Natural killer cell (primary cell): ENCODE data around the gene CPB1. TPM values are rescaled to one million over a fixed set of nuclear protein-coding genes. Genes with fewer than 3 reads are reported as not detected.

Source experiments
- ATAC-seq, 3 donors: fragments of 150-1000 bp in 2 of 3; fragments of 200-7000 bp in 1 of 3; cut with Tn5 transposase; 1 replicate in 1 of 3; 2 replicates in 2 of 3; pipeline ENCODE4 v1.10.0; 2021; ENCODE audit warnings: mild to moderate bottlenecking in 2 of 3, moderate library complexity in 2 of 3
- DNase-seq, 2 donors: peaks; one replicate each; pipeline versions ENCODE4 v3.0.0 to v3.0.0-alpha.2; 2013 to 2021; ENCODE audit warnings: mixed read lengths in 1 of 2
- H3K27ac ChIP-seq: one replicate; pipeline ENCODE4 v1.5.1; 2013; ENCODE audit warnings: mild to moderate bottlenecking, low read length
- H3K27me3 ChIP-seq: one replicate; pipeline ENCODE4 v1.6.1; 2013; ENCODE audit warnings: low read length; ENCODE audit not compliant: control insufficient read depth, insufficient read depth
- H3K36me3 ChIP-seq: one replicate; pipeline ENCODE4 v1.6.1; 2013; ENCODE audit warnings: low read length; ENCODE audit not compliant: control insufficient read depth, insufficient read depth
- H3K4me1 ChIP-seq: one replicate; pipeline ENCODE4 v1.6.1; 2013; ENCODE audit warnings: low read length; ENCODE audit not compliant: control insufficient read depth, insufficient read depth
- H3K4me3 ChIP-seq: one replicate; pipeline ENCODE4 v1.5.1; 2013; ENCODE audit warnings: low read length
- H3K9me3 ChIP-seq: one replicate; pipeline ENCODE4 v1.6.1; 2013; ENCODE audit warnings: low read length; ENCODE audit not compliant: control insufficient read depth, insufficient read depth
- H3K27ac Mint-ChIP-seq, 2 donors: one replicate each; pipeline ENCODE4 v1.8.0; 2022; ENCODE audit warnings: mild to moderate bottlenecking in 2 of 2, mixed read lengths in 2 of 2, moderate library complexity in 1 of 2
- H3K27me3 Mint-ChIP-seq, 2 donors: one replicate each; pipeline ENCODE4 v1.8.0; 2022; ENCODE audit warnings: low read depth in 2 of 2, mixed read lengths in 2 of 2
- H3K36me3 Mint-ChIP-seq: one replicate; pipeline ENCODE4 v1.8.0; 2022; ENCODE audit warnings: mixed read lengths
- H3K4me1 Mint-ChIP-seq, 2 donors: one replicate each; pipeline ENCODE4 v1.8.0; 2022; ENCODE audit warnings: mixed read lengths in 2 of 2
- H3K4me3 Mint-ChIP-seq: one replicate; pipeline ENCODE4 v1.8.0; 2022; ENCODE audit warnings: mild to moderate bottlenecking, moderate library complexity, mixed read lengths
- H3K9me3 Mint-ChIP-seq, 2 donors: one replicate each; pipeline ENCODE4 v1.8.0; 2022; ENCODE audit warnings: mixed read lengths in 2 of 2
- CTCF ChIP-seq: fragments of 200-600 bp; IDR thresholded peaks from one replicate; pipeline ENCODE4 v1.8.0; 2022; ENCODE audit warnings: antibody characterized with exemption
- WGBS: methylation state at CpG from one replicate; pipeline ENCODE4 v1.1.7; 2013; ENCODE audit warnings: missing lambda C conversion rate; ENCODE audit not compliant: insufficient coverage; 5-methylcytosine and 5-hydroxymethylcytosine counted together
- intact Hi-C: fragments of 100-400 bp; cut with micrococcal nuclease; formaldehyde crosslinking; loops from one replicate; pipeline ENCODE4 v1.14.2; 2022
- total RNA-seq, 4 donors: library from RNA; stranded (reverse); fragments of 120-200 nt in 1 of 4; gene quantifications; one replicate each; pipeline versions ENCODE4 v1.2.3 to v1.2.4, GENCODE V29; 2013 to 2022

Gene CPB1
- total RNA-seq, 3 donors from 2014 or later (not counting 1 experiment from before 2014, with no cell fraction given): not detected

GRCh38 chr3:148789906-148790305 is 37.7 kb upstream of the CPB1 start:
- Histone ChIP-seq H3K4me1 (no peaks in the 10 kb centered on the region), H3K36me3 (no peaks in the 10 kb centered on the region), H3K9me3 (no peaks in the 10 kb centered on the region), H3K4me3 (no peak overlapping the region), H3K27me3 (no peaks in the 10 kb centered on the region), H3K27ac (no peak overlapping the region)
- Mint-ChIP-seq H3K36me3 (no peaks in the 10 kb centered on the region), H3K9me3 (peaks cover 2% of the 10 kb centered on the region in 2 donors), H3K4me3 (no peak overlapping the region), H3K4me1 (no peaks in the 10 kb centered on the region), H3K27me3 (peaks cover 0 to 3% of the 10 kb centered on the region in 2 donors), H3K27ac (no peak overlapping the region)
- ATAC-seq (no peak), DNase-seq (no peak)
- no peak for TF ChIP-seq CTCF
- WGBS: 75% methylated on average over 1 of the region's 2 CpGs
- intact Hi-C loops: no loop called here

GRCh38 chr3:148790370-148790769 is 37.2 kb upstream of the CPB1 start:
- no peaks in the 10 kb centered on the region for H3K27me3 ChIP-seq
- TF ChIP-seq CTCF: no peak
- no peaks in the 10 kb centered on the region for H3K4me1 ChIP-seq
- H3K9me3 ChIP-seq: no peaks in the 10 kb centered on the region
- no peak overlapping the region for H3K4me3 ChIP-seq
- no peaks in the 10 kb centered on the region for H3K4me1 Mint-ChIP-seq
- H3K9me3 Mint-ChIP-seq: no peaks in the 10 kb centered on the region
- no peak overlapping the region for H3K27ac ChIP-seq
- H3K36me3 Mint-ChIP-seq: no peaks in the 10 kb centered on the region
- DNase-seq (no peak), ATAC-seq (no peak)
- intact Hi-C loops: no loop called here
- no peaks in the 10 kb centered on the region for H3K36me3 ChIP-seq
- H3K27ac Mint-ChIP-seq: no peak overlapping the region
- peaks cover 0 to under 1% of the 10 kb centered on the region in 2 donors for H3K27me3 Mint-ChIP-seq
- 93% methylated on average over 1 of the region's 2 CpGs for WGBS
- H3K4me3 Mint-ChIP-seq: no peak overlapping the region

GRCh38 chr3:148790851-148791735 is 36.5 kb upstream of the CPB1 start:
- no peaks in the 10 kb centered on the region for H3K4me1 ChIP-seq
- no peak for TF ChIP-seq CTCF
- Mint-ChIP-seq H3K36me3 (no peaks in the 10 kb centered on the region), H3K4me3 (no peak overlapping the region), H3K9me3 (no peaks in the 10 kb centered on the region), H3K4me1 (no peaks in the 10 kb centered on the region), H3K27me3 (no peaks in the 10 kb centered on the region), H3K27ac (no peak overlapping the region)
- no peak overlapping the region for H3K4me3 ChIP-seq
- ATAC-seq (no peak), DNase-seq (no peak)
- intact Hi-C loops: no loop called here
- WGBS: 81% methylated on average over 6 of the region's 6 CpGs
- no peaks in the 10 kb centered on the region for H3K36me3 ChIP-seq
- H3K9me3 ChIP-seq: no peaks in the 10 kb centered on the region
- H3K27ac ChIP-seq: no peak overlapping the region
- H3K27me3 ChIP-seq: no peaks in the 10 kb centered on the region
